HG03460 (cell line): Measurements from ENCODE around the gene LIMS2.

ENCODE experiments used
- ATAC-seq: cut with Tn5 transposase; IDR thresholded peaks from one replicate; pipeline ENCODE4 v1.9.1; 2021; ENCODE audit not compliant: unreplicated experiment

Gene LIMS2

DNA sequence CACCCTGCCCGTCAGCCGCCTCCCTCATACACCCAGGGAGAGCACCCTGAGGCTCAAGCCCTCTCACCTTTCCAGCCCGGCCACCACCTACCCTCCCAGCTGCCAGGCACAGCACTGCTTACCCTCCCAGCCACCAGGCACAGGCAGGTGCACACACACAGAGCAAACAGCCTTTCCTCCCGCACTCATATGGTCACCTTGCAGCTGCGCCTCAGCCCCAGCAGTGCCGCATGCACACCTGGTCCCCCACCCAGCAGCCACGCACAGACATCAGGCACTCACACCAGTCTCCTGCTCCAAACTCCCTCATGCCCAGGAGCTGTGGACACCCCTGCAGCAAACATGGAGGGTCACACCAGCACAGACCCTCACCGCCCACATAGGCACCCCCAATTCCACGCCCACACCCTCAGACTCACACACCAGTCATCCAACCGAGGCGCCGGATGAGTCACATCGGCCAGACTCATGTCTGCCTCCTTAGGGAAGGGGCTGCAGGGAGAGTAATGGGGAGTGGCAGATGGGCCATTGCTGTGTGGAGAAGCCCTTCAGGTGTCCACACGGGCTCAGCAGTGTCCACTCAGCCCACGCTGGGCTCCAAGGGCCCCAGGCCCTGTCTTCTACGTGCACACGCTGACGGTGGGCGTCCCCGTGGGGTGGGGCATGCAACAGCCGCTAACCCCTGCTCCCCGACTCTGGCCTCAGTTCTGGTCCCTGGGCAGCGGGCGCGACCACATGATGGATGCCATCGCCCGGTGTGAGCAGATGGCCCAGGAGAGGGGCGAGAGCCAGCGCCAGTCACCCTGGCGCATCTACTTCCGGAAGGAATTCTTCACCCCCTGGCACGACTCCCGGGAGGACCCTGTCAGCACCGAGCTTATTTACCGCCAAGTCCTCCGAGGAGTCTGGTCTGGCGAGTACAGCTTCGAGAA, 51.7 kb downstream of the LIMS2 start:
- no peak for ATAC-seq

DNA sequence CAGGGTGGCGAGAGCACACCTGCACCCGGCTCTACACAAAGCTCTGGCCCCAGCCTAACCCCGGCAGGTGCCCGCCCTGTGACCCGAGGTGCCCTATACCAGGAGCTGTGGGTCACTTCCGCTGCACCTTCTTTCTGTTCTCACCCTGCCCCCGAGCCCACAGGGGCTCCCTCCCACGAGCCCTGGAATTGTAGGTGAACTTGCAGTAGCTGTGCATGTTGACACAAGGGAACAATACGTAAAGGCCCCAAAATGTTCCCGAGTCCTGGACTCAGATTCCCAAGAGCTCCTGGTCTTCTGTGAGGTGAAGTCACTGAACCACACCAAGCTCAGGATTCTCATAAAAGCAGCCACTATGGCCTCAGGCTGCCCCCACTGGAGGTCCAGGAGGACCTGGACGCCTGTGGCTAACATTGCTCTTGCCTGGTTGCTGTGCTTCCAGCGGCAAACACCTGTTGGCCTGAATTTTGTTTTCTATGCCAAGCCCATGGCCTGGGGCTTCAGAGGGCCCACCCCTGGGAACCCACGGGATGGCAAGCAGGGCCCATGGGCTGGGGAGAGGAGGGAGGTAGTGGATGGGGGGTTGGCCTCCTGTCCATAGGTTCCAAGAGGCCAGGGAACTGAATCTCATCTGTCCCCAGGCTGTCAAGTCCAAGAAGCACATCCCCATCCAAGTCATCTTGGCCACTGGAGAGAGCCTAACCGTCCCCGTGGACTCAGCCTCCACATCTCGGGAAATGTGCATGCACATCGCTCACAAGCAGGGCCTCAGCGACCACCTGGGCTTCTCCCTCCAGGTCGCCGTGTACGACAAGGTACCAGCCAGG, 52.6 kb downstream of the LIMS2 start:
- ATAC-seq = no peak

DNA sequence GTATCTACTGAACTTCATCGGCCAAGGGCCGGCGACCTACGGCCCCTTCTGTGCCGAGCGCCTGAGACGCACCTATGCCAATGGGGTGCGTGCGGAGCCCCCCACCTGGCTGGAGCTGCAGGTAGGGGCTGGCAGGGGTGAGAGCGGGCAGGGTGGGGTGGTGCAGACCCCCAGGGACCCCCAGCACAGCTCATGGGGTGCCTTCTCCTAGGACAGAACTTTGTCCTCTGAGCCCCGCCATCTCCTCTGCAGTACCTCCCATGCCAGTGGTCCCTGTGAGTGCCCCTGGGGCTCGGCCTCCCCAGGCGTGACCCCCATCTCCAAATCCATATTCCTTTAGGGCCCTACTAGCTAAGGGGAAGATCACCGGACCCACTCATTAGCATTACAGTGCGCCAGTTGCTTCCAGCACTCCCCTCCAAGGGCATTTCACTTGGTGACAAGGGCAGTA, 53.3 kb downstream of the LIMS2 start:
- no peak for ATAC-seq

DNA sequence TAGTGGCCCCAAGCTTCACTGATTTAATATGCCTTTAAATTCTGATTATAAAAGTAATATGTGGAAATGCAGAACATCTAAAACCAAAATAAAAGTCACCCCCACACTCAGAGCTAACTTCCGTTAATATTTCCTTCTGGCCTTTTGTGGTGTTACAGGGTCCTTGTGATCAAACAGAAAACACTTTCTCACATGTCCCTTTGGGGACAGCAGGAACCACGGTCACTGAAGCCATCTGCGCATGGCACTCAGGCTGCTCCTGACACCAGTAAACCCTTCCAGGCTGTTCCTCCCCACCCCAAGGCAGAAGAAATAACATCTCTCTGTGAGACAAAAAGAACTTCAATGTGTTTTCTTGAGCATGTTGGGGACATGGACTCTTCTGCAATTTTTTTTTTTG, 54.5 kb downstream of the LIMS2 start:
- ATAC-seq = no peak

DNA sequence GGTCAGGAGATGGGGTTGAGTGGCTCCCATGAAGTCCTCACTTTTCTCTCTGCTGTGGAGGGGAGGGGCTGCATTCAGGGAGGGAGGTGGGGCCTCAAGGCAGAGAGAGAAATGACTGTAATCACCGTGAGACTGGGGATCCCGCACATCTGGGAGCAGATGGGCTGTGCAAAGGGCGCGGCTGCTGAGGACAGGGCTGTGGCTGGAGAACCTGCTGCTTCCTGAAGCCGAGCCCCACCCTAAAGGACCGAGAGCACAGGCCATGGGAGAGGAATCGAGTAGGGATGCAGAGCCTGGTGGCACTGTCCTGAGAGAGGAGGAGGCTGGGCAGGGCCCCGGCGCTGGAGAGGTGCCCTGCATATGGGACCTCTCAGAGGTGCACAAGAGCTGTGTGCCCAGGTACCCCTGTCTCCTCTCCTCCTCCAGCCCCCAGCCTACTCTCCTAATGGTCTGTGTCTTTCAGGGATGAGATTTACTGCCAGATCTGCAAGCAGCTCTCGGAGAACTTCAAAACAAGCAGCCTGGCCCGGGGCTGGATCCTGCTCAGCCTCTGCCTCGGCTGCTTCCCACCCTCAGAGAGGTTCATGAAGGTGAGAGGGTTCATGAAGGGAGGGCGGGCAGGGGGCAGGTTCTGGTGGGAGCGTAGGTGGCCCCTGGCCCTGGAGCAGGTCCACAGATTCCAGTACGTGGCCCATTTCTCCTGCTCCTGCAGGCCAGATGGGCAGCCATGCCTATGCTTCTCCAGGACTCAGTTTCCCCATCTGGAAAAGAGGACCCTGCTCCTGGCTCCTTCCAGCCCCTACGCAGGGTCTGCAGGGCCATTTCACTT, 55.2 kb downstream of the LIMS2 start:
- no peak for ATAC-seq

DNA sequence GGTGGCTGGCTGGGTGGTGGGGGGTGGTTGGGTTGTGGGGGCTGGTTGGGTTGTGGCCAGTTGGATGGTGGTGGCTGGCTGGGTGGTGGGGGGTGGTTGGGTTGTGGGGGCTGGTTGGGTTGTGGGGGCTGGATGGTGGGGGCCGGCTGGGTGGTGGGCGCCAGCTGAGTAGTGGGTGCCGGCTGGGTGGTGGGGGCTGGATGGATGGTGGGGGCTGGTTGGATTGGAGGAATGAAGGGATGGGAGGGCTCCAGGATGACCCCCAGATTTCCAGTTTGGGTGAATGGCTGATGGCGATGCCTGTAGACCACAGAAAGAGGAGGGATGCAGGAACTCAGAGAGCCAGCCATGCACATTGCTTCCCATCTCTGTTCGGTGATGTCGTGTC, 56.1 kb downstream of the LIMS2 start:
- ATAC-seq = no peak

DNA sequence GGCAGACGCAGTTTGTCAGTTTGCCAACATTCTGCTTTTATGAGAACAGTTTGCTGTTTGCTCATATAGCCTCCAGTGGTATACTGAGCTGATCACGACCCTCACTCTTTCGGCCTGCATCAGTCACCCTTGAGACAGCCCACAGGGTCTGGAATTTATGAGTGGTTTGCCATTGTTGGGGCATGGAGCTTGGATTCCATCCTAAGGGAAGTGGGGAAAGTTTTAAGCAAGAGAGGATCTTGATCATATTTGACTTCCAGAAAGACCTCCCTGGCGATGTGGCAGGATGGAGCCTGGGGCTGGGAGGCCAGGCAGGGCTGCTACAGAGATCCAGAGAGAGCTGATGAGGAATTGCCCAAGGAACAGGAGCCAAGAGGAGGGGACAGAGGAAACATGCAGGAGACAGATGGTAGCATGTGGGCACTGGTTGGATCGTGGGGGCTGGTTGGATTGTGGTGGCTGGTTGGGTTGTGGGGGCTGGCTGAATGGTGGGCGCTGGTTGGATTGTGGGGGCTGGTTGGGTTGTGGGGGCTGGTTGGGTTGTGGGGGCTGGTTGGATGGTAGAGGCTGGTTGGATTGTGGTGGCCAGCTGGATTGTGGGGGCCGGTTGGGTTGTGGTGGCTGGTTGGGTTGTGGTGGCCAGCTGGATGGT, 56.7 kb downstream of the LIMS2 start:
- no peak for ATAC-seq

DNA sequence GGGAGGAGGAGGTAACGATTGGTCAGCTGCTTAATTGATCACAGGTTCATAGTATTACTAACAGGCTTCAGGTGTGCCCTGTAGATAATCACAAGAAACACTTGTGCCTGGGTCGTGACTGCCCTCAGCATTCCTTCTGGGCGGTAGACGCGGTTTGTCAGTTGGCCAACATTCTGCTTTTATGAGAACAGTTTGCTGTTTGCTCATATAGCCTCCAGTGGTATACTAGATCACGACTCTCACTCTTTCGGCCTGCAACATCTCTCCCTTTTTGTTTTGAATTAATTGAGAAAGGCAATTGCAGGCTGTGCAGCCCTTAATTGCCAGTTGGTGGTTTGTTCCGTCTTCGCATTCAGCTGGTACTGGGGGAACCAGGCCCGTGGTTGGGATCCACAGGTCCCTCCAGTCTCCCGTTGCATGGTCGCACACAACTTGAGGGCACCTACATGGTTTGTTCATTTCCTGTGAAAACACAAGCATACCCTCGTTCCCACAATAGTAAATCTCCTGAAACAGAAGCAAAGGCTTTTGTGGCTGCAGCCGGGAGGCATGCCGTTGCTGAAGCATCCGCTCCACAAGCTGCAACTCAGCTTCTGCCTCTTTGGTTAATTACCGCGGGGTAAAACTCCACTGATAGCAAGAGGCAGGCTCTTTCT, 59.7 kb downstream of the LIMS2 start:
- no peak for ATAC-seq

DNA sequence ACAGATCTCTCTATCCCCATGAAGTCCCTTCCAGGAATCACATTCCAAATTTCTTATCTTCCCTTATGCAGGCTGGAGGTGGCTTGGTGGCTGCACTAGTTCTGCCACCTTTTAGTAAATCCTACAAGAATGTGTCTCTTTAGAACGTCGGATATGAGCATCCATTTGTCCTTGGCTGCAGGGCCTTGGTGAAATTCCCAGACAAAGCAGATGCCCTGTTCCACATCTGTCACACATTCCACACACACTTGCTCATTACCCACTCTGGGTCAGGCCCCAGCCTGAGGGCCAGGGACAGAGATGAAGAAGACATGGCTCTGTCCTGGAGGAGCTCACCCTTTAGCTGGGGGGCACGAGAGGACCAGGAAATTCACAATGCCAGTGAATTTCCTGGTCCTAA, 60.6 kb downstream of the LIMS2 start:
- ATAC-seq = no peak

DNA sequence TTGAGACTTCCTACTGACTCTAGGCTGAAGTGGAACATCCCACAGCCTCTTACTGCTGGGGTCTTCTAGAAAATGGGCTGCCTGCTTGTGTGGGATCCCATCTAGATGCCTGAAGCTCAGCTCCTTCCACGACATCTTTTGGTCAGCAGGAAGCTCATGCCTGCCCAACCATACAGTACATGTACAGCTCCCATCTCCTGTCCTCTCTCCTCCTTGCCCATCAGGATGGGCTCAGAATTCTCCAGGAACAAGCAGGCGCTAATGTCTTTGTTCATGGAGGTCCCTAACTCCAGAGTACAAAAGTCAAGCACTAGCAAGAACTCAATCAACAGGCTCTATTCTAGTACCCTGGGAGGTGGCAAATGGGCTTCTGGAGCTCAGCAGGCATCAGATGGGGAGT, 61.1 kb downstream of the LIMS2 start:
- no peak for ATAC-seq

DNA sequence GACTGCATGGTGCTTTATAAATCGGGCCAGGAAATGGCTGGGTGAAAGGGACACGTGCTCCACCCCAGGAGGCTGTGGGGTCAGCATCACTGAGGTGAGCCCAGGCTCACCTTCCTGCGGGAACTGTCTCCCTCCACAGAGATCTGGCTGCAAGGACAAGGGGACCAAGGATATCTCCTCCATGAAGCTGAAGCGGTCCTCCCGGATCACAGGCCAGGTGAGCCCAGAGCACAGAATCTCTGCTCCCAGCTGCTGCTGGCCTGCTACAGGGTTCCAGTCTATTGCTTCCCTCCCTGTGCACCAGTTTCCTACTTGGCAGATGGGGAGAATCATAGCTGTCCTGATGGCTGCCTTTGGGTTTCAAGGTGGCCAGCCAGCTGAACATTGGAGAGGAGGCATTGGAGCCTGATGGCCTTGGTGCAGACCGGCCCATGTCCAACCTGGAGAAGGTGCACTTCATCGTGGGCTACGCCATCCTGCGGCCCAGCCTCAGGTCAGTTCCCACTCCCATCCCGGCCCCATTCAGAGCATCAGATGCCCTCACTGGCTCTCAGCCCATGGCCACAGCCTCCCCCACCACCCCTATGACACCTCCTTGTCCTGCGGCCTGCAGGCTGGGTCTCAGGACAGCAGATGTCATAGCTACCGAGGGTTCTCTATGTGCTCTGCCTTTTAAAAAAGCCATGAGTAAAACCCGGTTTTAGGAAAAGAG, 63.1 kb downstream of the LIMS2 start:
- no peak for ATAC-seq

DNA sequence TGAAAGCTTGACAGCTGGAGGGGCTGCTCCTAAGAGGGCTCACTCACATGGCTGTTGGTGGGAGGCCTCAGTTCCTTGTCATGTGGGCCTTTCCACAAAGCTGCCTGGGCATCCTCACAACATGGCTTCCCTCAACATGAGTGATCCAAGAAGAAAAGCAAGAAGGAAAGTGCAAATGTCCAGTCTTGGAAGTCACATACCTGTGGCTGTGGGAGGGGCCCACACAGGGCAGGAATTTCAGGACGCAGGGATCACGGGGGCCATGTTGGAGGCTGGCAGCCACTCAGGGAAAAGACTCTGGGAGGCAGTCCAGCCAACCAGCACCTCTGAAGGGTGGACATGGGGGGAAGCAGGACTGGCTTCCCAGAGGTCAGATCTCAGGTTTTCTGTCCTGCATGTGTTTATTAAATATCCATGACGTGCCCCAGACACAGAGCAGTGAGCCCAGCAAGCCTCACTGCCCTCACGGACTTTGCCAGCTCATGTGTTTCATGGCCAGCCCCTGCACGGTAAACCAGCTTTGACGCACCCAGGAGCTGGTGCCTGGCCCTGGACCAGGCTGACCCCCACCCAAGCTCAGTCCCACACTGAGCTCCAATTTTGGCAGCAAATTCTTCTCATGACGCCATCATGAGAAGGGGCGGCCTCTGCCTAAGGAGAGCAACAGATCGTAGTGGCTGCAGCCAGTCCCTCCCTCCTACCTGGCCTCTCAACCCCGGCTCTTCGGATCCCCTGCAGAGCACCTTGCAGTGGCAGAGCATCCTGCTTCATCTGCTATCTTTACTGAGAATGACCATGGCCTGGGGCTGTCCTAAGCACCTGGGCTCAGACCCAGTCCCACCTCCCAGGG, 64.0 kb downstream of the LIMS2 start:
- ATAC-seq = no peak

DNA sequence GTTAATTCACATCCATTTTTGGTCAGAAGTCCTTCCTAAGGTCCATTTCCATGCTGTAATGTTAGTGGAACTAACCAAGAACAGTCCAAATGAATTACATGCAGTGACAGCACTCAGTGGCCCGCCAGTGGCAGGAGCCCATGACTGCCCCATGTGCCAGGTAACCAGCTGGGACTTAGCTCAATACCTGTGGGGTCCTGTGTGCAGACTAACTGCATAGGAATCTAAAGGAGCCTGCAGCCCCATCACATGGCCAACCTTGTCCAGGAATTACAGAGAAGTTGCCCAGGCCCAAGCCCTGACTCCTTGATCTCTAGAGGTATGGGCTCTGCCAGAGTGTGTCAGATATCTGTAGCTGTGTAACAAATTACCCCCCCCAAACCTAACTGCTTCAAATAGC, 64.8 kb downstream of the LIMS2 start:
- no peak for ATAC-seq

DNA sequence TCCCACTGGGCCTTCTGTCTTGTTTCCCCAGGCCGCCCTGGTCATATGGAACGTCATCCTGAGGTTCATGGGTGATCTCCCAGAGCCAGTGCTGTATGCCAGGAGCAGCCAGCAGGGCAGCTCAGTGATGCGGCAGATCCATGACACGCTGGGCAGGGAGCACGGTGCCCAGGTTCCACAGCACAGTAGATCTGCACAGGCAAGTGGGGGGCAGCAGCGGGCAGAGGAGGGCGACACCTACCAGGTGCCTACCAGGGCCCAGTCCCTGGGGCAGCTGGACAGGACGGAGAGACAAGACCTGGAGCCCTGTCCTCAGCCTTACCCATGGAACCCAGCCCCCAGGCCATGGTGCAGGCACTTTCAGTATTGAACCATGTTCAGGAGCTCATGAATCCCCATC, 65.5 kb downstream of the LIMS2 start:
- no peak for ATAC-seq

DNA sequence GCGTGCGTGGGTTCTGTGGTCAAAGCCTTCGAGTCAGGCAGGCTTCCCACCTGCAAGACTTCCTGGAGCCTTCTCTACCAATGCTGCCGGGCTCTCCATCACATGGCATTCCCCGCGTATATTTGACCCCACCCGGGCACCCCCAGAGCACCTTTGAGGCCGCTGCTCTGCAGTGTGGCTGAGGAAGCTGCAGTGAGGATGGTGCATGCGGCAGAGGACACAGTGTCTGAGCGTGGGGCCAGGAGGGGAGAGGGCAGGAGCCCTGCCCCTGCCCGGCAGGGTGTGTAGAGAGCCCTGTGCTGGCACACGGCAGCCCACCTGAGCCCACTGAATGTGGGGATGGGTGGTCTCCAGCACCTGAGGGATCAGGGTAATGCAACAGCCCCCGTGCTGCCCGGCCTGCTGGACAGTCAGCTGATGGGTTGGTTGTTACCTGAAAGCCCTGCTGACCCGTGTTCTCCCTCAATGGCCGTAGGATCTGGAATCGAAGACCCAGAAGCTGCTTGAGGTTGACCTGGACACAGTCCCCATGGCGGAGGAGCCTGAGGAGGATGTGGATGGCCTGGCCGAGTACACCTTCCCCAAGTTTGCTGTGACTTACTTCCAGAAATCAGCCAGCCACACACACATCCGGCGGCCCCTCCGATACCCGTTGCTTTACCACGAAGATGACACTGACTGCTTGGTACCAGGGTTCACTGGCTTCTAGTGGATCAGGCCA, 66.1 kb downstream of the LIMS2 start:
- no peak for ATAC-seq

DNA sequence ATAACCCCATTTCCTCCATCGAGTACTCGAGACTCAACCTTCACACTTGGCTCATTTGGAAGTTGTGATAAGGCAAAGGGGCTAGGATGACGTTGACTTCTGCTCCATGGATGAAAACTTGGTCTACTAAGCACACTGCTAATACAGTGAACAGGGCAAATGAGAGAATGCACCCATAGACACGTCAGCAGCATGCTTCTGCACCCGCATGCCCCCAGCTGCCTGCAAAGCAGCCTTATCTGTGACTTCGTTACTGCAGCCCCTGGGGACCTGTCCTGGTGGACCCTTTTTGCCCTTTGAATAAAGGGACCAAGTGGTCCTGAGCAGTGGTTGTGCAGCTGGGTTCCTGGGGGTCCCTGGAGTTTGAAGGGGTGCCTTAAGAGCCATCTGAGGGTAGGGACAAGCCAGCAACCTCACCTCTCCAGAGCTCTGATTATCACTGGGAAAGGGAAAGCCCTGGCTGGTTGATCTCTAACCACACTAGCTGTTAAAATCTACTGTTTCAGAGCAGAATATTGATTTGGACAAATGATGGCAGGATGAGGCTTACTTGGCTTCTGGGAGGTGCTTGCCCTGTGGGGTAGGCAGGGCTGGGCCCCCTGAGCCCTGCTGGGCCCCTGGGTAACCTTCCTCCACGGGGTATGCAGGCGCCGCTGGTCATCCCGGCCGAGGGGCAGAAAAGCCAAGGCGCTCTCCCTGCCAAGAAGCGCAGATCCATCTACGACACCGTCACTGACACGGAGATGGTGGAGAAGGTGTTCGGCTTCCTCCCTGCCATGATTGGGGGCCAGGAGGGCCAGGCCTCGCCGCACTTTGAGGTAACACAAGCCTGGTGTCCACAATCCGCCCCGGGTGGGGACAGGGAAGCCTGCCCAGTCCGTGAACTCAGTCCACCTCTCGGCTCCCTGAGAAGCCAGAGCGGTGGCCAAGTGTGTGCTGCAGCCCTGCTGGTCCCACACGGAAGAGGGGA, 67.0 kb downstream of the LIMS2 start:
- no peak for ATAC-seq

DNA sequence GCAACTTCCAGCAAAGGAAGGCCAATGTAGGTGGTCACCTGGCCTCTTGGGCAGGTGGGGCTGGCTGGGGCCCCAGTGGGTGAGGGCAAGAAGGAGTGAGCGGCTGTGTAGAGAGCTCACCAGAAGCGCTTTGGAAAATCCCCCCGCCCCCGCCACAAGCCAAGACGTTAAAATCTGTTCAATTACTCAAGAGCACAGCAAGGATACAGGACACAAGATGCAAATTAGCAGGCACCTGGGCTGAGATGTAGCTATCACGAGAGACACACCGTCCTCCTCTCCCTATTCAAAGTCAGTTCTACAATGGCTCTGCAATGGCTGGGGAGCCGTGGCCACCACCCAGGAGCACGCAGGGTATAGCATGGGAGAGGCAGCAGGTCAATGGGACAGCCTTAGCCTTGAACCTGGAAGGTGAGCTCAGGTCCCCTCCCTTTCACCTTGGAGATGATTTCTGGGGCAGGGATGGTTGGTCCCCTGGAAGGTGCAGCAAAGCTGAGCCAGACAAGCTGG, 67.9 kb downstream of the LIMS2 start:
- ATAC-seq = no peak
